ENCODE data around the gene NKX3-2. TPM values are rescaled to one million over a fixed set of nuclear protein-coding genes. Genes with fewer than 3 reads are reported as not detected.

Gene NKX3-2
- 0.22 and 0.29 TPM in 2 replicates for total RNA-seq

DNA sequence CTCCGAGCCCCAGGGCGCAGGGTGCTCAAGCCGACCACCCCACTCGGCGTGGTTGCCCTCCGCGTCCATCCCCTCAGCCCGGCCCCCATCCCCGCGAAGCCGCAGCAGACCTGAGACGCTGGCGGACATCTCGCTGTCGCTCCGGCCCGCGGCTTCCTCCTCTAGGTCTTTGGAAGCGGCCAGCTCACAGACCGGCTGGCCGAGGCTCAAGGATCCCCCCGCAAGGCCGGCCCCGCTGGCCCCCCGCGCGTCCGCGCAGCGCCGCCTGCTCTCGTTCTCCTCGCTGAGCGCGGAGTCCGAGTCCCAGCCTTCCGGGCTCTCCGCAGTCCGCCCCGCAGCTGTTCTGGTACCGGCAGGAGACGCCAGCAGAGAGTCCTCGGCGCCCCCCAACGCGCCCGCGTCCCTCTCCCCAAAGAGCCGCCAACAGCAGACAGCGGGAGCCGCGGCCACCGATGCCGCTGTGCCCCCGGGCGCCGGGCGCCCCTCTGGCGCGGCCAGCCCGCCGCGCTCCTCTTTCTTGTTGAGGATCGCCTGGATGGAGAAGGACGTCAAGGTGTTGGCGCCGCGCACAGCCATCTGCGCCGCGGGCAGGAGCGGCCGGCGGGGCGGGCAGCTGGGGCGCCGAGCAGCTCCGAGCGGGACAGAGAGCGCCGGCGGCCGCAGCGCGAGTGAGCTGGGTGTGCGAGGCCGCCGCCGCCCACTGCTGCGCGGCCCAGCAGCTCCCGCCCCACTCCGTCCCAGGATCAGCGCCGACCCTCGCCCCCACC is at the start of gene NKX3-2:
Gene NKX3-2, minus strand, starts transcription at position 670 of the 767 bp plus-strand sequence. Its CDS starts 94 bp downstream, at position 576.

Other genes starting within 250 kb of the NKX3-2 start
- 14.0 and 19.5 TPM in 2 replicates for gene RAB28, start 60.2 kb downstream of the NKX3-2 start, total RNA-seq
- 27.5 and 31.7 TPM in 2 replicates for gene BOD1L1, start 83.2 kb upstream of the NKX3-2 start, total RNA-seq